NCI-H1417 treated with DMSO at 0.1 percent for 48 hours (cell line): ENCODE data around the gene TRAF3IP1.
"Not testable (repeated sequence)": the region's sequence is repeated elsewhere in the genome, so short reads cannot be mapped to it uniquely, and the experiment has no call there.

Source experiments
- DNase-seq: peaks from one replicate; lab custom pipeline; 2025; lab: John Stamatoyannopoulos, UW

Gene TRAF3IP1

DNA sequence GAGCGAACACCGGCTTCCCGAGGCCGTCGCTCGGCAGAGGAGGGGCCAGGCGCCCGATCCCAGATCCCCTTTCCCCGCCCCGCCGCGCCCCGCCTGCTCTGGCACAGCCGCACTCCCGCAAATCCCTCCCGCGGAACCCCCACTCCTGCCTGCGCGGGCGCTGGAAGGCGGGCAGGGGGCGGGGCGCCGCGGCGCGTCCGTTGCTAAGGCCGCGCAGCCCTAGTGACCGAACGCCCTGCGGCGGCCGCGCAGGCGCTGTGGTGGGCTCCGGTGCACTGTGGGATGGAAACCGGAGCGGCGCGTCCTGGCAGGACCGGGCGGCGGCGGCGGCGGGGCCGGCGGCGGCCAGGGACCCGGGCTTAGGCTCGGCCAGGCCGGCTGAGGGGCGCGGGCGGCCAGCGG lies at the start of gene TRAF3IP1:
TSS of gene TRAF3IP1 (plus strand) at position 273 of the 402 bp plus-strand sequence. CDS start 145 bp downstream, outside the sequence.
- peak; percentile 79 for DNase-seq

GRCh38 chr2:238270606-238271005 lies 49.7 kb upstream of the TRAF3IP1 start:
- DNase-seq: no peak

- DNase-seq: no peak
These were observed 49.2 kb upstream of the TRAF3IP1 start for GRCh38 chr2:238271061-238271554.

DNA sequence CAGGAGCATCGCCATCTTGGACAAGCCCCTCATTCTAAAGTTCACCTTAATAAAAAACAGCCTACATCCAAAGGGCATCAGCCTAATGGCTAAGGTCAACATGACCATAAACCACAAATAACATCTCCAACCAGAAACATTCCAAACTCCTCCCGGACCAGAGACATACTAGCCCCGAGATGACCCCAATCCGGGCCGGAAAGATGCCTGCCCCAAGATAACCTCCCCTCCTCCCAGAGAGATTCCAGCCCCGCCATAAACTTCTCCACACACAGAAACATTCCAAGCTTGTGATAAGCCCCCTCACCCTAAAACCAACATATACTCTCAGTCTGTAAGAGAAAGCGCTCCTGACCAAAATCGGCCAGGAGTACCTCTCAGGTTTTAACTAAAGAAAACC lies 48.6 kb upstream of the TRAF3IP1 start:
- not testable (repeated sequence) for DNase-seq

DNA sequence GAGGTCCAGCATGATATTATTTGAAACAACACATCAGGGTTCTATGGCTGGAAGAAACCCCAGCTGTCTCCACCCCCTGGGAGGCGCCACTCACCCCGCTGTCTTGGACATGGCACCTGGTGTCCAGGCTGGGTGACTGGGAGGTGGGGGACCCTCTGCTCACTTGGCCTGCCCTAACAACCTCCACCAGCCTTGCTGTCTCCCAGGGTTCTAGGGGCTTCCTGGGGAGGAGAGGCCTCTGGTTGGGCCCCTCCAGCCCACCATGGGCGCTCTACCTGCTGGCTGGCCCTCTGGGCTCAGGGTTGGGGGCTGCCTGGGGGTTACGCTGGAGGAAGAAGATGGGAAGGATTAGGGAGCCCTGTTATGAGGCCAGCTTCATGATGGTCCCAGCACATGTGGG lies 48.2 kb upstream of the TRAF3IP1 start:
- no peak for DNase-seq

DNA sequence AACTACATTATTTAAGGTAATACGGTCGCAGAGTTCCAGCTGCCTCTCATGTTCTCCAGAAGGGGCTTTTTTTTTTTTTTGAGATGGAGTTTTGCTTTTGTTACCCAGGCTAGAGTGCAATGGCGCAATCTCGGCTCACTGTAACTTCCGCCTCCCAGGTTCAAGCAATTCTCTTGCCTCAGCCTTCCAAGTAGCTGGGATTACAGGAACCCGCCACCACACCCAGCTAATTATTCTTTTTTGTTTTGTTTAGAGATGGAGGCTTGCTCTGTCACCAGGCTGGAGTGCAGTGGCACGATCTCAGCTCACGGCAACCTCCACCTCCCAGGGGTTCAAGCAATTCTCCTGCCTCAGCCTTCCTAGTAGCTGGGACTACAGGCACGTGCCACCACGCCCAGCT lies 46.9 kb upstream of the TRAF3IP1 start:
- not testable (repeated sequence) for DNase-seq

DNA sequence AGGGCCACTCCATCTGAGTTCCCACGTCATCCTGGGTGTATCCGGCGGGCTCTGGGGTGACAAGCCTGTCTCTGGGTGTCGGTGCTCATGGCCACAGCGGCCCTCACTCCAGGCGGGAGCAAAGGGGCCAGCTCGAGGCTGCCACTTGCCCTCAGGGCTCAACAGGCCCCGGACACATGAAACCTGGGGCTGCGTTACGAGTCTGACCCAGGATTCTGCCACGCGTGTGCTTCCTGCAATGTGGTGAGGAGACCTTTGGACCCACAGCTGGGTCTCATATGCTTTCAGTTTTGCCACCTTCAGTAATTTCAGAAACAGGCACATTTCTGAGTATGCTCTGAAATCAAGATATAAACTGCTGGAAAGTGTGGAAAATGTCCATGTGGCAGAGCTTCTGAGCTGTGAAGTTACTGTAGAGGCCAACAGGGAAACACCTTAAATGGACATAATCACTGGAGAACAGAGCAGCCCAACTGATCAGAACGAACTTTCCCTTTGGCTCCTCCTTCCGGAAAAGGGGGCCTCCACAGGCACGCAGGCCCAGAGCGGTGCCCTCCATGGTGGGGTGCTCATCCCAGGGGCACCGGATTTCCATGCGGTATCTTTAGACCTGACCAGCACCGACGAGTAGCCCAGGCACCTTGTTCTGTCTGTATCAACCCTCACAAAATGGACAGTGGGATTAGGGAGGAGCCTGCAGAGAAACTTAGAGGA lies 46.0 kb upstream of the TRAF3IP1 start:
- no peak for DNase-seq

DNA sequence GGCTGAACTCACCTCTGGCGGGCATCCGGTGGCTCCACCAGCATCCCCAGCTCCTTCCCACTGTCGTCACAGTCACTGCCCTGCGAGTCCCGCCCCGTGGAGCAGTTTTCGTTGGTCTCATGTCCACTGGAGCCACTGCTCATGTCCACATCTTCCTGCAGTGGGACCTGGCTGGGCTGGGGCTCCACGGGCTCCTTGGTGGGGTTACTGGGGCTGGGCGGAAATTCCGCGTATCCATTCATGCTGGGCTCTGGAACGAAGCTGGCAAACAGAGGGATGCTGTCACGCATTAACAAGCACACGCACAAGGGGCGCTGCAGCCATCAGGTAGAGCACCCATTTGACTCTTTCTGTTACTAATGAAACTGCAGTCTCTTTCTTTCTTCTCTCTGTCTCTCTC lies 42.6 kb upstream of the TRAF3IP1 start:
- DNase-seq: no peak

GRCh38 chr2:238278626-238279323 lies 41.5 kb upstream of the TRAF3IP1 start:
- no peak for DNase-seq

- no peak for DNase-seq
These were observed 41.0 kb upstream of the TRAF3IP1 start for GRCh38 chr2:238279324-238279682.

DNA sequence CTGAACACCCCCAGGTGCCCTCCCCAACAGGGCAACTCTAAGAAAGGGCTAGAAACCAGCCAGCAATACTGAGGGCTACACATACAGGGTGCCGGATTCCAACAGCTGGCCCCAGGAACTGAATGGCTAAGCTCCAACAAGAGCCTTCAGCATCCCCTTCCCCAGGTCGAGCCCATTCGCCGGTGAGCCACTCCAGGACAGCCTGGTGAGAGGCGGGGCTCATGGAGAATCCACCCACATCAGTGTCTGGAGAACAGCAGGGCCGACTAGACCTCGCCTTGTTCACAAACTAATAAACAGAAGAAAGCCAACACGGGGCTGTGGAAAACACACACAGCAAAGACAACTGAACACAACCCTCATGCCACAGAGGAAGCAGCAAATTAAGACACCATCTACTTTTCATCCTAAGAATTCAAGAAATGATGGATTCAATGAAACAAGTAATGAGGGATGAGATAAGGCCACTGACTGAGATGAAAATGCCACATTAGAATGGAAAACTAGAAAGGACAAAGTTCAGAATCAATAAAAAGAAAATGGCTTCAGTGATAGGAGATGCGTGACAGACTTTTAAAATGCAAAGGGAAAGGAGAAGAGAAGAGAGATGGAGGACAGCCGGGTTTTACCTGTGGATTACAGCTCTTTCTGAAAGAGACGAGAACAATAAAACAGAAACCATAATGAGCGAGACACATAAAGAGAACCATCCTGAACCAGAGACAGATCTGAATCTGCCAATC lies 40.1 kb upstream of the TRAF3IP1 start:
- no peak for DNase-seq

GRCh38 chr2:238281826-238282480 lies 38.4 kb upstream of the TRAF3IP1 start:
- no peak for DNase-seq

DNA sequence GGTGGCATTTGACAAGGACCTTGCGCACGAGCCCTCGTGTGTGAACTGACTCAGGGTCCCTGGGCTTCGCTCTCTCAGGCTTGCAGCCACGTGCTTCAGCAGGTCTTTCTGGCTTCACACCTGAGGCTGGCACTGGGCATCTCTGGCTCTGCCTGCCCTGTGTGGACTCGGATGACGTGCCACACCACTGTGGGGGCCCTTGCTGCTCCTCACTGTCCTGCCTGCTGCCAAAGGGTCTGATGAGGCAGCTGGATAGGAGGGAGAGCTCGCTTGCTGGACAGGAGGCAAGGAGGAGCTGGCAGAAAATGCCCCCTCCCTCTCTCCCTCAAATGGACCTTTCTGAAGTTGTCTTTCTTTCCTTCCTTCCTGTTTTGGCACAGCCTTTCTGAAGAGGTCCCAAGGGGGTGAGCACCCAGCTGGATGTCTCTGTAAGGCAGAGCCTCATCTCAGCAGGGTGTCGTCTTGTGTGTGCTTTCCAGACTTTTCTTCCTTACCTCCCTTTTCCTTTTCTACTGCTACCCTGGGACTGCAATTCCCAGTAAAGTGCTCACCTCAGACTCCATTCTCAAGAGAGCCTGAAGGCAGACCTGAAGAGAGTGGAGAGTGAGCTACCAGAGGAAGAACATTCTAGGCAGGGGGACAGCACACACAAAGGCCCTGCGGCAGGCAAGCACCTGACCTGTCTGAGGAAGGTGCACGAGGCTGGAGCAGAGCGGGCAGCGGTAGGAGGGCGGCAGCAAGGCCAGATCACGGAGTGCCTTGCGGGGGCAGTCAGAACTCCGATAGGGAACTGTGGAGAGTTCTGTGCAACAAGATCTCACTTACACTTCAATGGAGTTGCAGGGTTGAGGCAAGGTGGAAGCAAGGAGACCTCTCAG lies 37.2 kb upstream of the TRAF3IP1 start:
- DNase-seq: no peak

GRCh38 chr2:238284802-238285515 lies 35.4 kb upstream of the TRAF3IP1 start:
- no peak for DNase-seq

DNA sequence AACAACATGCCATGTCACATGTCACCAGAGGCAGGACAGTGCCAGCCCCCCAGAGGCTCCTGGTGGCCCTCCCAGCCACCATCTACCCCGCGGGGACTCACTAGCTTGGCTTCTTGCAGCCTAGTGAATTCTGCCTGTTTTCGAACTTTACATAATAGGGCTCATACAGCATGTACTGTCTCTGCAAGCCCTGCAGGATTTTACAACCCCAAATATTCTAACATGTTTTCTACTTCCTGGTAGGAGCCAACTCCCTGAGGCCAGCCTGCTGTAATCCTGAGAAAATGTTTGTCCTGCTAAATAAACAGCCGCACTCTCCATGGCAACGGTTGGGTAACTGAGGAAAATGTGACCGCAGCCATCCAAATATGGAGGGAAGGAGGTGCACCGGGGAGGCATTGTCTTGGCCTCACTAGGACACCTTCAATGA lies 34.6 kb upstream of the TRAF3IP1 start:
- no peak for DNase-seq

DNA sequence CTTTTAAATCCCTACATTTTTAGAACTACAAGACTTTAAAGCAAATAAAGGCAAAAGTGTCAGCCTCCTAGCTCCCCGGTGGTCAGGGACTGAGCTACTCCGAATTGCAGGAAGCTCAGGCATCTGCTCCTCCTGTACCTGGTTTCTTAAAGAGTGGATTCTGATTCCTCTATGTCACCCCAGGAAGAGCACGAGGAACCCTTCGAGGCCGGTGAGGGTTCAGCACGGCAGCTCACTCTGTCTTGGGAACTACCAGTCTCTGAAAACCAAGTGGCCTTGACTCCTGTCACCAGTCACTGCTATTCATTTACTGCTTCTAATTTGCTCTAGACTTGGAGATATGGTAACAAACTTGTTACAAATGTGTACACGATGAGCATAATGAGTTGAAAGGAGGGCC lies 34.2 kb upstream of the TRAF3IP1 start:
- no peak for DNase-seq

- DNase-seq: no peak
These were observed 33.8 kb upstream of the TRAF3IP1 start for GRCh38 chr2:238286551-238286950.

DNA sequence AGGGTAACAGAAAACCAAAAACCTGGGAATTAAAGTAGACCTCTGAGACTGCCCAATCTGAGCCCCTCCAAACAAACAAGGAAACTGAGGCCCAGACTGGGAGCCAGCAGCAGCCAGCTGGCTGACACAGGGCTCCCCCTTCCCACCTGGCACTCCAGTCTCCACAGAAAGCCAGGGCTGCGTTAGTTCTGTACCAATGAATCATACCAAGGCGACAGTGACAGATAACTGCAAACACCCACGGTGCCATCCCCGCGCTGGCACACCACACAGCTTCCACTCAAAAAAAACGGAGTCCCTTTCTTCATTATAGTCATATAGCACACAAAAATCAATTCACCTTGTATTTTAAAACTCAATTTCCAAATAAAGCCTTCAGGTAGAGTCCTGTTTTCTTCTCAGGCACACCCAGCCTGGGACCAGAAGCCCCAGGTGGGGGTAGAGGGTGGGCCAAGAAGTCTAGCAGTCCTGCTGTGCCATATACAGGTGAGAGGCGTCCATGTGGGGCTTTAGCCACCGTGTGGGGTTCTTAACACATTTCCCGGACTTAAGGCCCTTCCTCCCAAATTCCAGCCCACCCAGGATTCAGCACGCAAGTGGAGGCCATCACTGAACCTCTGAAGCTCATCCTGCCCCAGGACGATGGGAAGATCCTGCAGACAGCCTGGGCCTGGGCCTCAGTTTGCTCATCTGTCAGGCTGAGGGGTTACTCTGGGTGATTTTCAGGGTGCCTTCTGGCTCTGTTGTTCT lies 33.2 kb upstream of the TRAF3IP1 start:
- DNase-seq: no peak

- no peak for DNase-seq
These were observed 32.3 kb upstream of the TRAF3IP1 start, which contains the start of gene PER2 for GRCh38 chr2:238287737-238288649. Gene PER2, minus strand, starts transcription at chr2:238288610. Its CDS starts 10,674 bp downstream, at chr2:238277936.
